Duodenal mucosa (tissue), 2 donors: ENCODE results near the gene CHST6.
"Not testable (repeated sequence)": the region's sequence is repeated elsewhere in the genome, so short reads cannot be mapped to it uniquely, and the experiment has no call there.

Experiments
- H3K27ac ChIP-seq: one replicate; pipeline ENCODE4 v1.7.0; 2013; ENCODE audit warnings: low read depth, low read length
- H3K27me3 ChIP-seq, 2 donors: one replicate each; pipeline ENCODE4 v1.7.0; 2013; ENCODE audit warnings: low read length in 2 of 2, control low read depth in 1 of 2; ENCODE audit not compliant: insufficient read depth in 2 of 2, control insufficient read depth in 1 of 2
- H3K36me3 ChIP-seq, 2 donors: one replicate each; pipeline ENCODE4 v1.7.0; 2013; ENCODE audit warnings: low read length in 2 of 2, control low read depth in 1 of 2; ENCODE audit not compliant: insufficient read depth in 2 of 2, control insufficient read depth in 1 of 2
- H3K4me1 ChIP-seq, 2 donors: one replicate each; pipeline ENCODE4 v1.7.0; 2013; ENCODE audit warnings: low read length in 2 of 2, control low read depth in 1 of 2; ENCODE audit not compliant: insufficient read depth in 2 of 2, control insufficient read depth in 1 of 2
- H3K4me3 ChIP-seq, 2 donors: one replicate each; pipeline ENCODE4 v1.7.0; 2013; ENCODE audit warnings: low read length in 2 of 2, low read depth in 1 of 2
- H3K9ac ChIP-seq, 2 donors: one replicate each; pipeline ENCODE4 v1.7.0; 2013; ENCODE audit warnings: low read length in 2 of 2, low read depth in 1 of 2
- H3K9me3 ChIP-seq, 2 donors: one replicate each; pipeline ENCODE4 v1.7.0; 2013; ENCODE audit warnings: low read length in 2 of 2, control low read depth in 1 of 2; ENCODE audit not compliant: control insufficient read depth in 1 of 2

Gene CHST6

DNA sequence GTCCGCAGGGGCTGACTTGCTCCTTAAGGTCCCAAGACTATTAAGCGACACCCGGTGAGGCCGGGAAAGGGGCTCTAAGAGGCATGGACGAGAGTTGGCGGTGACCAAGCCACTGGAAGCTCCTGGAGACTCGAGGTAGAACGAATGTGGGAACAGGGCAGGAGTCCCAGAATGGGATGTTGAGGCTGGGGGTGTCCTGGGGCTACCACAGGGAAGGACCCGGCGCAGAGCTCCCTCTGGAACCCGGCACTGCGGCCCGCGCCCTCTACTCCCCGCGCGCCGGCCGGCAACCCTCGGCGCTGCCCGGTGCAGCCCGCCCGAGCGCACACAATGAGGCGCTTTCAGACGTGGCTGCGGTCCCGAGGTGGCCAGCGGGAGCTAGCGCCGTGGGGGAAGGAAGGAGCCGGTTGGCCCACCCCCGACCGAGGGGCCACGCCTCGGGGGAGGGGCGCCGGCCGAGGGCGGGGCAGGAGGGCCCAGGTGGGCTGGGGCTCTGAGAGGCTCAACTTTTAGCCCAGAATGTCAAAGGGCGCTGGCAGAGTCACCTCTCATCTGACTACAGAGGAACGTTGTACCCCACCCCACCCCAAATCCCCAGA lies at the start of gene CHST6:
Gene CHST6 (minus strand): TSS at position 366 of the 599 bp plus-strand sequence. CDS start 15,613 bp downstream, outside the sequence.
- Histone ChIP-seq H3K27me3 (peaks cover 7% of the 10 kb centered on the region in 2 donors), H3K9ac (peak within 1 kb of the TSS in 1 of 2 donors; percentile 57), H3K27ac (no peak within 1 kb of the TSS), H3K4me1 (peaks cover 10 to 13% of the 10 kb centered on the region in 2 donors), H3K9me3 (no peaks in the 10 kb centered on the region), H3K36me3 (no peaks in the 10 kb centered on the region), H3K4me3 (peak within 1 kb of the TSS; percentile 60 to 63)

DNA sequence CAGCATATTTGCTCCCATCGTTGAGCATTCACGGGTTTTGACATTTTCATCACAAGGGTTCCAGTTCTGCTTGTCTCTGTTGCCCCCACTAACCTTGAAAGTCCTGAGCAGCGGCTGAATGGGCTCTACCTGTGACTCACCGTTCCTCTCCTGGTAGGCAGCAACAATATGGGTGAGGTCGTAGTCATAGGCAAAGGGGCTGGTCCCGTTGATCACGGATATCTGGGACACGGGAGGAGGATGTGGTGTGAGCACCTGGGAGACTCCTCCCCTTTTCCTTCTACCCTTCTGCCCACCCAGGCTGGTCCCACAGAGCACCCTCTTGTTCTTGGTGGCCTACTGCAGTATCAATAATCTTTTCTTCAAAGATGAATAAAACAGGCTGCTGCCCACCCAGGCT lies 47.2 kb upstream of the CHST6 start:
- H3K27me3 ChIP-seq, H3K36me3 ChIP-seq, H3K27ac ChIP-seq, H3K4me3 ChIP-seq, H3K9me3 ChIP-seq, H3K9ac ChIP-seq: not testable (repeated sequence)
- H3K4me1 ChIP-seq, result peaks cover 39% of the 10 kb centered on the region in 2 donors

- Histone ChIP-seq H3K9me3 (no peaks in the 10 kb centered on the region), H3K27me3 (no peaks in the 10 kb centered on the region), H3K9ac (no peak overlapping the region), H3K4me1 (peaks cover 41 to 46% of the 10 kb centered on the region in 2 donors), H3K27ac (no peak overlapping the region), H3K4me3 (no peak overlapping the region), H3K36me3 (peaks cover 0 to 4% of the 10 kb centered on the region in 2 donors)
These were observed 46.0 kb upstream of the CHST6 start for GRCh38 chr16:75541236-75541635.

GRCh38 chr16:75538882-75539565 lies 43.8 kb upstream of the CHST6 start:
- H3K9ac ChIP-seq, H3K27me3 ChIP-seq, H3K27ac ChIP-seq, H3K4me3 ChIP-seq, H3K9me3 ChIP-seq, H3K36me3 ChIP-seq: not testable (repeated sequence)
- H3K4me1 ChIP-seq, result peaks cover 36 to 42% of the 10 kb centered on the region in 2 donors

GRCh38 chr16:75537776-75538175 lies 42.5 kb upstream of the CHST6 start:
- peaks cover 0 to 3% of the 10 kb centered on the region in 2 donors for H3K36me3 ChIP-seq
- H3K9ac ChIP-seq, result no peak overlapping the region
- H3K27me3 ChIP-seq, result no peaks in the 10 kb centered on the region
- peaks cover 33 to 40% of the 10 kb centered on the region in 2 donors for H3K4me1 ChIP-seq
- H3K27ac ChIP-seq, result no peak overlapping the region
- no peak overlapping the region for H3K4me3 ChIP-seq
- no peaks in the 10 kb centered on the region for H3K9me3 ChIP-seq

DNA sequence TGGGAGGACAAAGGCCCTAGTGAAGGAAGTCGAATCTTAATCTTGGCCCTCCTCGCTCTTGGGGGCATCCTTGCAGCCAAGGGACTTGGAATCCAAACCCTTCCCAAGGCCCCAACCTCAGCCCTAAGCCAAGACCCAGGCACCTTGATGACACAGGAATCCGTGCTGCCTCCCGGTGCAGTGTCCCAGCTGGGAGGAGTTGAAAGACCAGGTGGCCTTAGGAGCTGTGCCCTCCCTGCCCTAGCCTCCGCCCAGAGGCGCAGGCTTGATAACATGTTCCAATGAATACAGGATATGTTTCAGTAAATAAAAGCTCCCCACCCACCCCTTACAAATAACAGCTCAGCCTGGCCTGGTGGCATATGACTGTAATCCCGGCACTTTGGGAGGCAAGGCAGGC lies 40.7 kb upstream of the CHST6 start, which contains the start of gene CHST5:
Gene CHST5 (minus strand): TSS at position 208 of the 400 bp plus-strand sequence. CDS start 5,724 bp downstream, outside the sequence.
- no peaks in the 10 kb centered on the region for H3K27me3 ChIP-seq
- peak within 1 kb of the TSS; percentile 84 for H3K4me3 ChIP-seq
- H3K9me3 ChIP-seq, result no peaks in the 10 kb centered on the region
- H3K4me1 ChIP-seq, result peaks cover 18 to 34% of the 10 kb centered on the region in 2 donors
- H3K27ac ChIP-seq, result peak within 1 kb of the TSS; percentile 78
- peaks cover 6 to 15% of the 10 kb centered on the region in 2 donors for H3K36me3 ChIP-seq
- peak within 1 kb of the TSS; percentile 86 to 92 for H3K9ac ChIP-seq

GRCh38 chr16:75535211-75535843 lies 40.1 kb upstream of the CHST6 start:
- peak overlapping the region; percentile 78 for H3K27ac ChIP-seq

DNA sequence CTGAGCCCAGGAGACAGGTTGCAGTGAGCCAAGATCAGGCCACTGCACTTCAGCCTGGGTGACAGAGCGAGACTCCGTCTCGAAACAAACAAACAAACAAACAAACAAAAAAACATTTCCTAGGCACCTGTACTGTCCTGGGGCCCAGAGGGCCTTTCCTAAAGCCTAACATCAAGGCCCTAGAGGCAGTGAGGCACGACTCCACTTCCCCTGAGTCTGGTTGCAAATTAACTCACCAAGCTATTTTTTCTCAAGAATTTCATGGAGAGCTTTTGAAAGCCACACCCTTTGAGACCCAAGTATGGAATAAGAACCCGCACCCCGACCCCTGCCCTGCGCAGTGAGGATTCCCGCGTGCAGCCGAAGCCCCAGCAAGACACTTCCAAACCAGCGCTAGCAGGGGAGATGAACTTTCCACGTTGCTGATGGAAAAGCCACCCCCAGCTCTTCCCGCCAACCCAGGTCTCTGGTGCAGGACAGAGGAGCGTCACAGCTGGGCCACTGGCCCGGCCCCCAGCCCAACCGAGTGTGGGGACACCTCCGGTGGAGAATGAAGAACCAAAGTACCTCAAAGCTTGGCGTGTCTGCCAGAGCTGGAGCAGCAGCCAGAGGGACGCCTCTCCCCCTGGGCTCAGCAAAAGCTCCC lies 39.4 kb upstream of the CHST6 start:
- H3K27ac ChIP-seq, result peak overlapping the region; percentile 78
- H3K27me3 ChIP-seq, result no peaks in the 10 kb centered on the region
- H3K4me3 ChIP-seq, result peak overlapping the region; percentile 84

More at GRCh38 chr16:75535211-75535843, 40.1 kb upstream of the CHST6 start:
- Histone ChIP-seq H3K9ac (peak overlapping the region; percentile 86 to 92), H3K4me1 (peaks cover 12 to 29% of the 10 kb centered on the region in 2 donors), H3K36me3 (peaks cover 6 to 15% of the 10 kb centered on the region in 2 donors), H3K27me3 (no peaks in the 10 kb centered on the region), H3K9me3 (no peaks in the 10 kb centered on the region), H3K4me3 (peak overlapping the region; percentile 84)

GRCh38 chr16:75532791-75533190 lies 37.5 kb upstream of the CHST6 start:
- Histone ChIP-seq H3K4me1 (peaks cover 15 to 18% of the 10 kb centered on the region in 2 donors), H3K36me3 (peaks cover 14 to 28% of the 10 kb centered on the region in 2 donors), H3K4me3 (peak overlapping the region; percentile 61 to 84), H3K27ac (no peak overlapping the region), H3K9me3 (no peaks in the 10 kb centered on the region), H3K9ac (peak overlapping the region in 1 of 2 donors; percentile 43), H3K27me3 (no peaks in the 10 kb centered on the region)

More for the DNA sequence above, 39.4 kb upstream of the CHST6 start:
- peaks cover 6 to 20% of the 10 kb centered on the region in 2 donors for H3K36me3 ChIP-seq
- H3K9ac ChIP-seq, result peak overlapping the region; percentile 86 to 92
- H3K9me3 ChIP-seq, result no peaks in the 10 kb centered on the region
- peaks cover 7 to 25% of the 10 kb centered on the region in 2 donors for H3K4me1 ChIP-seq
